ENCODE data around the gene PLB1.

The PLB1 gene

GRCh38 chr2:28521663-28522062 is 25.8 kb downstream of the PLB1 start:
- DNase-seq (ENCODE audit: low read depth, low spot score) = no peak
- ChIA-PET POLR2A (no interaction called here), CTCF (no interaction called here)
- no peak overlapping the region for H3K4me3 ChIP-seq (ENCODE audit: low read depth, low read length)
- TF ChIP-seq CTCF (IDR thresholded peaks at IDR 0.05; ENCODE audit: insufficient read depth, low read length, missing control alignments) = no peak

- H3K4me3 ChIP-seq (ENCODE audit: low read depth, low read length) = no peak overlapping the region
- no peak for TF ChIP-seq CTCF (IDR thresholded peaks at IDR 0.05; ENCODE audit: insufficient read depth, low read length, missing control alignments)
- DNase-seq (ENCODE audit: low read depth, low spot score) = no peak
- CTCF ChIA-PET = interaction anchor here (0.8 kb wide), 1 partner anchor 9 kb away, joined by 3 read pairs; no protein-coding TSS in a partner anchor
- POLR2A ChIA-PET = no interaction called here
Measured at GRCh38 chr2:28522481-28522880, 26.6 kb downstream of the PLB1 start.

DNA sequence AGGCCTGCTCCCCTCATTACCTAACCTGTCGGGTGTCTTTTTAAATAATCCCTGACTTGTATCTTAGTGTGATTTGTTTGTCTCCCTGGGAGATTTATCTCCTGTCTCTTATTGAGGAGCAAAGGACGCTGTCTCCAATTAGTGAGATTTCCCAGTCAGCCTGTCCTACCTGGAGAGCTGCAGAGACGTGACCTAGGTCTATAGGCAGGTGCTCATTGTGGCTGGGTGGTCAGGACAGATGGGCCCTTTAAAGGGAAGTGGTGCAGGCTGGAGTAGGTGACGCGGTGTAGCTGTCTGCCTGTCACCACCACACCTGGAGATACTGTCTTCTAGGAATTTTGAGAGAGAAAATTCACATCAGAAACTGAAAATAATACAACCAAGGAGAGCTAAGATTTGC is 28.0 kb downstream of the PLB1 start:
- no peak overlapping the region for H3K4me3 ChIP-seq (ENCODE audit: low read depth, low read length)
- TF ChIP-seq CTCF (IDR thresholded peaks at IDR 0.05; ENCODE audit: insufficient read depth, low read length, missing control alignments) = no peak
- DNase-seq (ENCODE audit: low read depth, low spot score) = no peak
- POLR2A ChIA-PET = no interaction called here
- CTCF ChIA-PET = no interaction called here

GRCh38 chr2:28525481-28525880 is 29.6 kb downstream of the PLB1 start:
- ChIA-PET POLR2A (no interaction called here), CTCF (no interaction called here)
- no peak for TF ChIP-seq CTCF (IDR thresholded peaks at IDR 0.05; ENCODE audit: insufficient read depth, low read length, missing control alignments)
- H3K4me3 ChIP-seq (ENCODE audit: low read depth, low read length) = no peak overlapping the region
- no peak for DNase-seq (ENCODE audit: low read depth, low spot score)

DNA sequence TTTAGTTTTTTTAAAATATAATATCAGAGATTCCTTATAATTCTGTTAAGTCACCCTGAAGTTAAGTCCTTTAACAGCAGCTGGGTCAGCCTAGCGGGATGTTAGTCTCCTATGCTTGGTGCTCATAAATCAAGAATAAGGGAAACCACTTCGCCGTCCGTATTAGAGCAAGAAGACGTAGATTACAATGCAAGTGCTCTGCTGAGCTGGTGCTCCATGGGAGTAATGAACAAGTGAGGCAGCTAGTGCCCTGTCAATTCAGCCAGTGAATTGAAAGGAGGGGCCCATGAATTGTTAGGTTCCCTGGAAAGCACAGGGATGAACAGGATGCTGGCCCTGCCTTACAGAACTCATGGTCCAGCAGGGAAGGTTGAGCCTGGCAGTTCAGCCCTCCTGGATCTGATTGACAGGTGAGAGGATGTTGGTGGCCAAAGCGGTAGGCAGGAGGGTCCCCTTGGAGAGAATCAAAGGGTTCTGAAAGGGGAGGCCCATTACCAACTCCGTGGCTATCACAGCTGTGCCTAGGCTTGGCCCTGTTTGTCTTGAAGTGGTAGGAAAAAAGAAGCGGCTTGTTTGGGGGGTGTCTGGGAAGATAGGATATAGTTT is 30.8 kb downstream of the PLB1 start:
- no peak for DNase-seq (ENCODE audit: low read depth, low spot score)
- no peak for TF ChIP-seq CTCF (IDR thresholded peaks at IDR 0.05; ENCODE audit: insufficient read depth, low read length, missing control alignments)
- CTCF ChIA-PET = interaction anchor here (1.0 kb wide), 1 partner anchor 41 kb away, joined by 3 read pairs; no protein-coding TSS in a partner anchor
- POLR2A ChIA-PET = no interaction called here
- H3K4me3 ChIP-seq (ENCODE audit: low read depth, low read length) = no peak overlapping the region

DNA sequence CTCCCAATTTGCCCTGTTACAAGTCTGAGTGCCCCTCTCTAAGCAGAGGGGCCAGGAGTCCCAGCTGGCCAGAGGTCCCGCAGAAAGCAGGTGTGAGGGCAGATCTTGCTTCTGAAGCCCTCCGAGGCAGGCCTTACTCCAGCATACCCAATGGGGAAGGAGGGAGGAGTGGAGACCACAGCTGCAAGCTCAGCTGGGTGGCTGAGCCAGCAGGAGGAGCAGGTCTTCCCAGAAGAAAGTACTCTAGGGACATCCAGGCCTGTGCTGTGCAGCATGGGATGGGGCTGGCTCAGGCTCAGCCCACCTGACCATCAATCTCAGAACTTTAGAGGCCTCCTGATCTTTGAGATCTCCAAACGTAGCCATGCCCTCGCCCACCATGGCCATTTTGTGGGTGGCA is 31.3 kb downstream of the PLB1 start:
- TF ChIP-seq CTCF (IDR thresholded peaks at IDR 0.05; ENCODE audit: insufficient read depth, low read length, missing control alignments) = no peak
- DNase-seq (ENCODE audit: low read depth, low spot score) = no peak
- POLR2A ChIA-PET = no interaction called here
- H3K4me3 ChIP-seq (ENCODE audit: low read depth, low read length) = no peak overlapping the region
- CTCF ChIA-PET = interaction anchor here (1.0 kb wide), 1 partner anchor 40 kb away, joined by 3 read pairs; no protein-coding TSS in a partner anchor

Measured in AG04449 (cell line).